Panc1 (cell line): ENCODE results near the gene PLXNA2. TPM values are rescaled to one million over a fixed set of nuclear protein-coding genes. Genes with fewer than 3 reads are reported as not detected.

Experiments used
- ATAC-seq: fragments of 200-7000 bp; cut with Tn5 transposase; 2 replicates; pipeline ENCODE4 v1.9.1; 2020; ENCODE audit warnings: mild to moderate bottlenecking, moderate library complexity
- BruUV-seq: library from RNA; stranded (reverse); fragments of 400-500 nt; replicated peaks from 2 replicates; lab custom pipeline; 2021; lab: Mats Ljungman, UMichigan
- CTCF ChIA-PET: fragments of 300-600 bp; sonication (Branson Sonifier 250); formaldehyde crosslinking; loops from one replicate; lab custom pipeline; 2022; ENCODE audit warnings: antibody characterized with exemption; lab: Charles Lee
- POLR2A ChIA-PET: fragments of 300-600 bp; sonication (Branson Sonifier 250); formaldehyde crosslinking; loops from one replicate; lab custom pipeline; 2022; ENCODE audit warnings: antibody characterized with exemption; lab: Charles Lee
- DNase-seq: peaks from one replicate; pipeline ENCODE4 v3.0.0-alpha.2; 2010; ENCODE audit warnings: low read depth, low spot score
- H3K27ac ChIP-seq: 2 replicates; pipeline ENCODE4 v1.5.1; 2011; ENCODE audit warnings: mild to moderate bottlenecking, low read length, inconsistent platforms
- H3K27me3 ChIP-seq: fragments of 200-500 bp; sonication (Bioruptor generic); 2 replicates; pipeline ENCODE4 v1.6.0; 2014; ENCODE audit warnings: low read length, inconsistent platforms; ENCODE audit not compliant: control insufficient read depth, insufficient read depth
- H3K36me3 ChIP-seq: fragments of 200-500 bp; sonication (Bioruptor generic); 2 replicates; pipeline ENCODE4 v1.5.1; 2014; ENCODE audit warnings: inconsistent platforms, mild to moderate bottlenecking, low read length, moderate library complexity; ENCODE audit not compliant: control insufficient read depth, insufficient read depth
- H3K4me1 ChIP-seq: 2 replicates; pipeline ENCODE4 v1.5.1; 2011; ENCODE audit warnings: inconsistent platforms, mild to moderate bottlenecking, low read length, moderate library complexity; ENCODE audit not compliant: control insufficient read depth, insufficient read depth
- H3K4me3 ChIP-seq, 2 experiments: 2 replicates each; pipeline ENCODE4 v1.5.1; 2011 to 2012; ENCODE audit warnings: low read depth in 2 of 2, low read length in 2 of 2, mild to moderate bottlenecking in 2 of 2, inconsistent platforms in 1 of 2, moderate library complexity in 1 of 2
- H3K9me3 ChIP-seq: fragments of 200-500 bp; sonication (Bioruptor generic); 2 replicates; pipeline ENCODE4 v1.5.1; 2014; ENCODE audit warnings: low read depth, mild to moderate bottlenecking, inconsistent platforms, low read length, moderate library complexity; ENCODE audit not compliant: control insufficient read depth, insufficient read depth
- POLR2AphosphoS5 ChIP-seq: IDR thresholded peaks from 2 replicates; pipeline ENCODE4 v1.6.1; 2012; ENCODE audit warnings: mild to moderate bottlenecking, low read depth, low read length, moderate library complexity
- SIN3A ChIP-seq: IDR thresholded peaks from 2 replicates; pipeline ENCODE4 v1.6.1; 2012; ENCODE audit warnings: low read depth, mild to moderate bottlenecking, low read length, moderate library complexity, borderline replicate concordance; ENCODE audit not compliant: insufficient read depth
- TCF7L2 ChIP-seq: IDR thresholded peaks from 2 replicates; pipeline ENCODE4 v1.6.1; 2011; ENCODE audit warnings: mild to moderate bottlenecking, low read depth, low read length, inconsistent platforms
- in situ Hi-C: cut with HindIII; loops from 2 replicates; pipeline ENCODE4 v1.10.0; 2016; ENCODE audit warnings: low sequenced_read_pairs, low pct_unique_long_range_greater_than_20kb
- intact Hi-C: fragments of 100-400 bp; cut with micrococcal nuclease; formaldehyde crosslinking; loops from one replicate; pipeline ENCODE4 v1.10.0; 2022; ENCODE audit not compliant: unreplicated experiment
- total RNA-seq: library from RNA; stranded (reverse); gene quantifications from one replicate; pipeline ENCODE4 v1.2.1, GENCODE V29; 2021; ENCODE audit not compliant: unreplicated experiment
- TF ChIP-seq, protein P1 (sequence below), 2 experiments: IDR thresholded peaks; 2 replicates each; pipeline ENCODE4 v1.6.1; 2011 to 2012; ENCODE audit warnings: low read depth in 2 of 2, control low read depth in 1 of 2, low read length in 1 of 2, mild to moderate bottlenecking in 1 of 2, moderate library complexity in 1 of 2; ENCODE audit not compliant: insufficient read depth in 1 of 2
- TF ChIP-seq, protein P2 (sequence below): fragments of 450-650 bp; IDR thresholded peaks from 2 replicates; pipeline ENCODE4 v1.5.1; 2017; ENCODE audit warnings: mild to moderate bottlenecking

The PLXNA2 gene
- total RNA-seq, 1 experiment from 2014 or later = 0.98 TPM

DNA sequence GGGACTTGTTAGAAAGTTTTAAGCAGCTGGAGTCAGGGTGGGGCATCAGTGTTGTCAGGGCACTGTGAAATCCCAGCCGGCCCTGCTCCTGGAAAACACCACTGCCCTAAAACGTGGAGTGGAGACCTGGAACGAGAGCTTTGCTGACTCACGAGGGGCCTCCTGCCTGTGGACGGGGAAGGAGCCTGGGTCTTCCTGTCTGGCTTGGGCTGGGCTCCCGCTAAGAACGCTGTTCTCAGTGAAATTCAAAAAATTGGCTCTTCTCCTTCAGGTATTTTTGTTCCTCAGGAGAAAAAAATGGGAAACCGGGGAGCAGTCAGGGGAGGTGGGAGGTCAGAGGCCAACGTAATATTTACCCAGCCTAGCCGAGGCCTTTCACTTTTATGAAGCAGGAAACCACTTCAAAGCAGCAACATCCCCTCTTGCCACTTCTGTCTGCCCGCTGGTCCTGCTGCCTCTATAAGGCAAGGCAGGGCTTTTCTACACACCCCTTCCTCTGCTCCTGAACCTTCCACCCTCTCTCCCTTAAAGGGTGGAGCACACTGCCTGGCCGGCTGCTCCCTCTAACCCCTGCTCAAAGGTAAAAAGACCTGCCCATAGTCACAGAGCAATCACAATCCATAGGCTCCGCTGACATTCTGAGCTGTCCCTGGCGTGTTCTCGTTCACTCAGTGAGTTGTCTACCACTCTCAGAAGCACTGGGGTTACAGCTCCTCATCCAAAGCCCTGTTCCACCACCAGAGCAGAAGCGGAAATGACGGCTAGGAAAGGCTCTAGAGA is 8.0 kb downstream of the PLXNA2 start:
- no peaks in the 10 kb centered on the region for H3K36me3 ChIP-seq
- no peak overlapping the region for H3K4me3 ChIP-seq
- peaks cover 6% of the 10 kb centered on the region for H3K27me3 ChIP-seq
- ATAC-seq (no peak), DNase-seq (no peak)
- intact Hi-C loops (no loop called here), in situ Hi-C loops (no loop called here)
- H3K4me1 ChIP-seq = no peaks in the 10 kb centered on the region
- no peaks in the 10 kb centered on the region for H3K9me3 ChIP-seq
- ChIA-PET CTCF (no interaction called here), POLR2A (no interaction called here)
- no peak for TF ChIP-seq TCF7L2
- no peak for TF ChIP-seq SIN3A
- TF ChIP-seq, protein P1, sequence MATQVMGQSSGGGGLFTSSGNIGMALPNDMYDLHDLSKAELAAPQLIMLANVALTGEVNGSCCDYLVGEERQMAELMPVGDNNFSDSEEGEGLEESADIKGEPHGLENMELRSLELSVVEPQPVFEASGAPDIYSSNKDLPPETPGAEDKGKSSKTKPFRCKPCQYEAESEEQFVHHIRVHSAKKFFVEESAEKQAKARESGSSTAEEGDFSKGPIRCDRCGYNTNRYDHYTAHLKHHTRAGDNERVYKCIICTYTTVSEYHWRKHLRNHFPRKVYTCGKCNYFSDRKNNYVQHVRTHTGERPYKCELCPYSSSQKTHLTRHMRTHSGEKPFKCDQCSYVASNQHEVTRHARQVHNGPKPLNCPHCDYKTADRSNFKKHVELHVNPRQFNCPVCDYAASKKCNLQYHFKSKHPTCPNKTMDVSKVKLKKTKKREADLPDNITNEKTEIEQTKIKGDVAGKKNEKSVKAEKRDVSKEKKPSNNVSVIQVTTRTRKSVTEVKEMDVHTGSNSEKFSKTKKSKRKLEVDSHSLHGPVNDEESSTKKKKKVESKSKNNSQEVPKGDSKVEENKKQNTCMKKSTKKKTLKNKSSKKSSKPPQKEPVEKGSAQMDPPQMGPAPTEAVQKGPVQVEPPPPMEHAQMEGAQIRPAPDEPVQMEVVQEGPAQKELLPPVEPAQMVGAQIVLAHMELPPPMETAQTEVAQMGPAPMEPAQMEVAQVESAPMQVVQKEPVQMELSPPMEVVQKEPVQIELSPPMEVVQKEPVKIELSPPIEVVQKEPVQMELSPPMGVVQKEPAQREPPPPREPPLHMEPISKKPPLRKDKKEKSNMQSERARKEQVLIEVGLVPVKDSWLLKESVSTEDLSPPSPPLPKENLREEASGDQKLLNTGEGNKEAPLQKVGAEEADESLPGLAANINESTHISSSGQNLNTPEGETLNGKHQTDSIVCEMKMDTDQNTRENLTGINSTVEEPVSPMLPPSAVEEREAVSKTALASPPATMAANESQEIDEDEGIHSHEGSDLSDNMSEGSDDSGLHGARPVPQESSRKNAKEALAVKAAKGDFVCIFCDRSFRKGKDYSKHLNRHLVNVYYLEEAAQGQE (IDR thresholded peaks at IDR 0.05; ENCODE audit: insufficient read depth in 1 of 2, low read depth in 2 of 2, low read length in 1 of 2) = no peak
- TF ChIP-seq, protein P2, sequence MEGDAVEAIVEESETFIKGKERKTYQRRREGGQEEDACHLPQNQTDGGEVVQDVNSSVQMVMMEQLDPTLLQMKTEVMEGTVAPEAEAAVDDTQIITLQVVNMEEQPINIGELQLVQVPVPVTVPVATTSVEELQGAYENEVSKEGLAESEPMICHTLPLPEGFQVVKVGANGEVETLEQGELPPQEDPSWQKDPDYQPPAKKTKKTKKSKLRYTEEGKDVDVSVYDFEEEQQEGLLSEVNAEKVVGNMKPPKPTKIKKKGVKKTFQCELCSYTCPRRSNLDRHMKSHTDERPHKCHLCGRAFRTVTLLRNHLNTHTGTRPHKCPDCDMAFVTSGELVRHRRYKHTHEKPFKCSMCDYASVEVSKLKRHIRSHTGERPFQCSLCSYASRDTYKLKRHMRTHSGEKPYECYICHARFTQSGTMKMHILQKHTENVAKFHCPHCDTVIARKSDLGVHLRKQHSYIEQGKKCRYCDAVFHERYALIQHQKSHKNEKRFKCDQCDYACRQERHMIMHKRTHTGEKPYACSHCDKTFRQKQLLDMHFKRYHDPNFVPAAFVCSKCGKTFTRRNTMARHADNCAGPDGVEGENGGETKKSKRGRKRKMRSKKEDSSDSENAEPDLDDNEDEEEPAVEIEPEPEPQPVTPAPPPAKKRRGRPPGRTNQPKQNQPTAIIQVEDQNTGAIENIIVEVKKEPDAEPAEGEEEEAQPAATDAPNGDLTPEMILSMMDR = no peak
- TF ChIP-seq POLR2AphosphoS5 = no peak
- H3K27ac ChIP-seq = no peak overlapping the region
- no TSS peak for BruUV-seq

DNA sequence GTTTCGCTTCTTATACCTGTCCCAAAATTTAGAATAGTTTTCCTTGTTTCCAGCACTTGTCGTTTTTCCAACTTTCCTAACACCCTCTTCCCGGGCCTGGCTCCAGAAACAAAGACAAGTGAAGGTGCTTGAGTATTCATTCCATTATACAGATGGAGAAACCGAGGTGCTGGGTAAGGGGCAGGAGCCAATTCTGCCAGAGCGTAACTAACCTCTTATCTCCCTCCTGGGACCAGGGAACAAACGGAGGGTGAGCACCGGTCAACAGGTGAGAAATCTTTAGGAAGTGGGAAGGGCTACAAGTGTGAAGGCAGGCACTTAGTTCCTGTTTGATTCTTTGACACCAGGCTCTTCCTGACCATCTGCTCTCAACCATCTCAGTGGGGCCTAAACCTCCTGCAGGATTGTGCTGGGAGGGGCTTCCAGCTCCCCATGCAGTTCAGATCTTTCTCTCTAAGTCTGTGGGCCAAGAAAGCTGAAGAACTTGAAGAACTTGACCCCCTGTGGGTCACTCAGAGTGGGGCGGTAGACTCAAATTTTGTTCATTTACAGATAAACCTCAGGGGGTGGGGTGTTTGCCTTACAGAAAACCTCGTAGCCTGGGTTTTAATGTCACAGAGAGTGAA is 8.7 kb downstream of the PLXNA2 start:
- DNase-seq (no peak), ATAC-seq (no peak)
- H3K9me3 ChIP-seq = no peaks in the 10 kb centered on the region
- POLR2A ChIA-PET = no interaction called here
- intact Hi-C loops = no loop called here
- H3K36me3 ChIP-seq = no peaks in the 10 kb centered on the region
- no peak overlapping the region for H3K27ac ChIP-seq
- CTCF ChIA-PET = interaction anchor here (0.6 kb wide), 1 partner anchor 42 kb away, joined by 3 read pairs; no protein-coding TSS in a partner anchor
- in situ Hi-C loops = no loop called here
- no peaks in the 10 kb centered on the region for H3K4me1 ChIP-seq
- no TSS peak for BruUV-seq
- no peak overlapping the region for H3K4me3 ChIP-seq
- TF ChIP-seq, protein P1 (IDR thresholded peaks at IDR 0.05; ENCODE audit: insufficient read depth in 1 of 2, low read depth in 2 of 2, low read length in 1 of 2) = no peak
- peaks cover 4% of the 10 kb centered on the region for H3K27me3 ChIP-seq
